Liver (tissue), 3 donors: Measurements from ENCODE around the gene IGSF6.

Experiments used
- CTCF ChIP-seq: fragments of 150-350 bp; IDR thresholded peaks from 2 replicates; pipeline ENCODE4 v1.5.1; 2017; ENCODE audit warnings: improper control_type of control experiment, low read depth, low read length; ENCODE audit not compliant: missing input control
- RAD21 ChIP-seq, 2 donors: IDR thresholded peaks; 2 replicates each; pipeline ENCODE4 v1.6.1; 2016; ENCODE audit warnings: antibody characterized with exemption in 2 of 2, mild to moderate bottlenecking in 2 of 2
- SP1 ChIP-seq: IDR thresholded peaks from 2 replicates; pipeline ENCODE4 v1.6.1; 2018; ENCODE audit warnings: antibody characterized with exemption, mild to moderate bottlenecking
- TF ChIP-seq, protein P1 (sequence below): IDR thresholded peaks from 2 replicates; pipeline ENCODE4 v1.6.1; 2016; ENCODE audit warnings: antibody characterized with exemption
- donor health status: healthy.
- donor health status: healthy.

GRCh38 chr16:21619765-21620425 is 32.5 kb downstream of the IGSF6 start:
- TF ChIP-seq CTCF (no peak), SP1 (no peak), RAD21 (IDR thresholded peaks at IDR 0.05) (no peak)
- TF ChIP-seq, protein P1, sequence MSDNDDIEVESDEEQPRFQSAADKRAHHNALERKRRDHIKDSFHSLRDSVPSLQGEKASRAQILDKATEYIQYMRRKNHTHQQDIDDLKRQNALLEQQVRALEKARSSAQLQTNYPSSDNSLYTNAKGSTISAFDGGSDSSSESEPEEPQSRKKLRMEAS, result no peak
